D721Med (cell line): ENCODE results near the gene IFI27L1.

Experiments
- DNase-seq: peaks from one replicate; pipeline ENCODE4 v3.0.0; 2011; ENCODE audit warnings: low spot score; ENCODE audit not compliant: insufficient read length
- FAIRE-seq: peaks from 2 replicates; lab custom pipeline; 2011; peaks lifted over from hg19 to GRCh38; lab: Jason Lieb, UNC
- CTCF ChIP-seq: IDR thresholded peaks from 2 replicates; pipeline ENCODE4 v1.5.1; 2012; ENCODE audit warnings: mild to moderate bottlenecking, control low read depth; ENCODE audit not compliant: insufficient read depth; ENCODE audit errors: missing control alignments

IFI27L1 gene

DNA sequence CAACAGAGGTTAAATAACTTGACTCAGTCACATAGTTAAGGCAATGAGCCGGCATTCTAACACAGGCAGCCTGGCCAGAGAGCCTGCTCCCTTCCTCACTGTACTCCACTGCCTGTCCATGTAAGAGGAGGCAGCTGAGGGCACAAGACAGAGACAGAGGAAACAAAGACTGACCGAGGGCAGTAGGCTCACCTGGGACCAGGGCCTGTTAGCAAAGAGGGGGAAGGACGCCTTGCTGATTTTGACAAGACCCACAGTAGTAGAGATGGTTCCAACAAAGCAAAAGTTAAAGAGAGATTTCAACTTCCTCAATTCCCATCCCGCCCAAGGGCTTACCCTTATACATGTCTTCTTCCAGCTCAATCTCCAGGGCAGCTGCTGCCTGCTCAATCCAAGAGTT is 28.4 kb upstream of the IFI27L1 start:
- DNase-seq (no peak), FAIRE-seq (no peak)
- no peak for TF ChIP-seq CTCF

GRCh38 chr14:94054401-94054800 is 26.7 kb upstream of the IFI27L1 start:
- TF ChIP-seq CTCF, result no peak
- DNase-seq, result no peak
- FAIRE-seq, result no peak

DNA sequence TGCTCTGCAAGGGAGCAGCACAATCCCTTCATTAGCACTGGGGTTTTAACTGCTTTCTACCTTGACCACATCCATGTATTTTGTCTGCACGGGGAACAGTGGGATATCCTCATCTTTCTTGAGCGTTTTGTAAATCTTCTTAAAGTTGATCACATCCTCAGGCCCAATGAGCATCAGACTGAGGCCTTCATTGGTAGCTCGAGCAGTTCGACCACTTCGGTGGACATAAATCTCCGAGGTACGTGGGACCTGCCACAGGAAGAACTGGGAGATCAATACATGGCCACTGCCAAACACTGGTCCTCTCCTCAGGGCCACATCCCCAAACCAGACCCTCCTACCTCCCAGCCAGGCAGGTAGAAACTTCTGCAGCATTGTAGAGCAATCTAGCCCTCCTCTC is 26.2 kb upstream of the IFI27L1 start:
- no peak for DNase-seq
- no peak for FAIRE-seq
- no peak for TF ChIP-seq CTCF

GRCh38 chr14:94056579-94057308 is 24.4 kb upstream of the IFI27L1 start:
- DNase-seq (no peak), FAIRE-seq (no peak)
- no peak for TF ChIP-seq CTCF

DNA sequence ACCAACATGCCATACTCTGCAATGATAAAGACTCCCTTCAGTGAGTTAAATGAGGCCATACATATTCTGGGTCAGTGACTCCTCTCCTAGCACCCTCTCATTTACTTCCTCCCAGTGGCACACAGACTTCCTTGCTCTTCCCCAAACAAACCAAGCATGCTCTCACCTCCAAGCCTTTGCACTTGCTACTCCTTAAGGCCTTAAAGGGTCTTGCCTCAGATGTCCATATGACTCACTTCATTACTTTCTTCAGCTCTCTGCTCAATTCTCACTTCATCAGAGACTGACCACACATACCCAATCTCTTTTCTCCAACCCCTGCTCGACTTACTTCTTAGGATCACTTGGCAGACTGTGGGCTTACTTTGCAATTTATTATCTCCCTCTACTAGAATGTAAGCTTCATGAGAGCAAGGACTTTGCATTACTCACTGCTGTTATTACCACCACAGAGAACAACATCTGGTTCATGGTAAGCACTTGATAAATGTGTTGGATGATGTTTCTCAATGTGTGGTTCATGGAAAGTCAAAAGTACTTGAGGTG is 22.9 kb upstream of the IFI27L1 start:
- TF ChIP-seq CTCF, result no peak
- FAIRE-seq, result no peak
- no peak for DNase-seq

- no peak for FAIRE-seq
- TF ChIP-seq CTCF, result no peak
- no peak for DNase-seq
Measured at GRCh38 chr14:94058674-94059138, 22.4 kb upstream of the IFI27L1 start.

DNA sequence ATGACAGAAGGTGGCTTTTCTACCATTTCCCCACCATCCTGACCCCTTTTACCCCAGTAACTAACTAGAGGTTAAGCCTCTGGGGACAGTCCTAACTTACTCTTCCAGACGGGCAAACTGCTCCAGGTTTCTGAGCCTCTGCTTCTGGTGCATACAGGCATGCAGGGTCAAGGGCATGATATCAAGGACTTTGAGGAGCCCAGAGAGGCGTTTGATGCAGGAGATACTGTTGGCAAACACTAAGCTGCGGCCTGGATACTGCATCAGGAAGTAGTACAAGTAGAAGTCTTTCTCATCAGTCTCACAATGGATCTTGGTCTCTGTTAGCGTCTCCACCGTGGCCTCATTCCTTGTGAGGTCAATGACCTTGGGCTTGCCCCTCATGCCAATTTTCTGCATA is 21.1 kb upstream of the IFI27L1 start:
- no peak for FAIRE-seq
- TF ChIP-seq CTCF, result no peak

More for the DNA sequence above, 21.1 kb upstream of the IFI27L1 start:
- no peak for DNase-seq
